Hematopoietic multipotent progenitor cell treated with erythropoietin and hydrocortisone succinate and interleukin-3 and kit ligand, for 15 days (in vitro differentiated cells): ENCODE measurements around the gene CYP2A13.
"Not testable (repeated sequence)": the region's sequence is repeated elsewhere in the genome, so short reads cannot be mapped to it uniquely, and the experiment has no call there.

Experiments
- DNase-seq: peaks from one replicate; pipeline ENCODE4 v3.0.0-alpha.2; 2015; ENCODE audit warnings: low spot score

The CYP2A13 gene

GRCh38 chr19:41120929-41121911, 33.0 kb downstream of the CYP2A13 start:
- DNase-seq, result not testable (repeated sequence)

GRCh38 chr19:41122846-41123245, 34.6 kb downstream of the CYP2A13 start:
- not testable (repeated sequence) for DNase-seq

- DNase-seq, result no peak
Measured at GRCh38 chr19:41123716-41124294, 35.6 kb downstream of the CYP2A13 start.

- peak; percentile 43 for DNase-seq
Measured at GRCh38 chr19:41126765-41127203, 38.5 kb downstream of the CYP2A13 start.

- DNase-seq, result not testable (repeated sequence)
Measured at GRCh38 chr19:41127362-41127761, 39.1 kb downstream of the CYP2A13 start.

GRCh38 chr19:41127801-41128300, 39.6 kb downstream of the CYP2A13 start:
- peak; percentile 23 for DNase-seq

- no peak for DNase-seq
Measured at GRCh38 chr19:41128692-41129091, 40.4 kb downstream of the CYP2A13 start.

GRCh38 chr19:41131186-41131585, 42.9 kb downstream of the CYP2A13 start:
- DNase-seq, result no peak

- DNase-seq, result no peak
Measured at GRCh38 chr19:41133260-41133659, 45.0 kb downstream of the CYP2A13 start.

GRCh38 chr19:41134616-41135015, 46.4 kb downstream of the CYP2A13 start:
- DNase-seq, result no peak

- peak; percentile 22 for DNase-seq
Measured at GRCh38 chr19:41135390-41136384, 47.4 kb downstream of the CYP2A13 start.

GRCh38 chr19:41136636-41137455, 48.6 kb downstream of the CYP2A13 start:
- no peak for DNase-seq

GRCh38 chr19:41144403-41144802, 56.2 kb downstream of the CYP2A13 start:
- peak; percentile 79 for DNase-seq
